ENCODE data around the gene FRMPD3. TPM values are rescaled to one million over a fixed set of nuclear protein-coding genes. Genes with fewer than 3 reads are reported as not detected.

The FRMPD3 gene
- total and polyA plus RNA-seq, 10 of the 15 experiments (the other 5 are each of a cell fraction or from before 2014, with no cell fraction given) = 0.01 to 0.06 (median 0.05) TPM; not detected in 6

GRCh38 chrX:107420571-107420970 lies 28.9 kb upstream of the FRMPD3 start:
- intact Hi-C loops (cut with micrococcal nuclease; ENCODE audit: unreplicated experiment) = no loop called here
- Histone ChIP-seq H3K4me1 (ENCODE audit: control insufficient read depth, insufficient read depth, low read length) (no peaks in the 10 kb centered on the region), H2AFZ (ENCODE audit: control insufficient read depth, low read depth, low read length) (no peak overlapping the region), H3K79me2 (ENCODE audit: control insufficient read depth, insufficient read depth, low read length) (no peaks in the 10 kb centered on the region), H3K4me3 (no peak overlapping the region), H3K4me2 (ENCODE audit: control insufficient read depth, insufficient read depth) (no peak overlapping the region), H3K9ac (ENCODE audit: control insufficient read depth, insufficient read depth, low read length) (no peak overlapping the region), H3K27ac (ENCODE audit: control insufficient read depth, insufficient read depth) (no peak overlapping the region), H3K36me3 (ENCODE audit: control insufficient read depth in 2 of 2, insufficient read depth in 2 of 2, low read length in 1 of 2) (no peaks in the 10 kb centered on the region), H3K9me3 (replicated peaks; ENCODE audit: control insufficient read depth, insufficient read depth, low read length) (no peaks in the 10 kb centered on the region), H4K20me1 (ENCODE audit: control insufficient read depth, insufficient read depth) (no peaks in the 10 kb centered on the region), H3K27me3 (replicated peaks in 1 of 2; ENCODE audit: control insufficient read depth in 2 of 2, insufficient read depth in 2 of 2, low read length in 1 of 2) (no peaks in the 10 kb centered on the region; a peak in 2 of 4 replicates)
- RAD21 ChIA-PET (ENCODE audit: unreplicated experiment) = no interaction called here
- WGBS (ENCODE audit: insufficient coverage, insufficient replicate concordance, low lambda C conversion rate, missing lambda C conversion rate) = 0% methylated on average over 2 of the region's 2 CpGs
- ATAC-seq = no peak
- TF ChIP-seq PAX5 (IDR thresholded peaks at IDR 0.05; ENCODE audit: borderline replicate concordance, low read depth, low read length) (peak; percentile 22; the same call in 1 of the 2 replicates), RELA (IDR thresholded peaks at IDR 0.05; ENCODE audit: borderline replicate concordance, partially characterized antibody) (no peak)
- in situ Hi-C loops (cut with MboI) = no loop called here
- SMC1A ChIA-PET (ENCODE audit: uncharacterized antibody, unreplicated experiment) = interaction anchor here (1.7 kb wide), 1 partner anchor 17 kb away, joined by 4 read pairs; no protein-coding TSS in a partner anchor
- no peak for DNase-seq (ENCODE audit: low read depth, low spot score)
- no peak for FAIRE-seq
- no TSS peak for BruUV-seq (replicated peaks)
- POLR2A ChIA-PET = no interaction called here
- CTCF ChIA-PET = no interaction called here

GRCh38 chrX:107421337-107421861 lies 28.1 kb upstream of the FRMPD3 start:
- Histone ChIP-seq H3K9me3 (replicated peaks; ENCODE audit: control insufficient read depth, insufficient read depth, low read length) (no peaks in the 10 kb centered on the region), H2AFZ (ENCODE audit: control insufficient read depth, low read depth, low read length) (no peak overlapping the region), H3K4me3 (no peak overlapping the region), H3K9ac (ENCODE audit: control insufficient read depth, insufficient read depth, low read length) (no peak overlapping the region), H3K4me1 (ENCODE audit: control insufficient read depth, insufficient read depth, low read length) (no peaks in the 10 kb centered on the region), H3K27ac (ENCODE audit: control insufficient read depth, insufficient read depth) (no peak overlapping the region), H3K4me2 (ENCODE audit: control insufficient read depth, insufficient read depth) (no peak overlapping the region), H4K20me1 (ENCODE audit: control insufficient read depth, insufficient read depth) (no peaks in the 10 kb centered on the region), H3K79me2 (ENCODE audit: control insufficient read depth, insufficient read depth, low read length) (no peaks in the 10 kb centered on the region), H3K36me3 (ENCODE audit: control insufficient read depth in 2 of 2, insufficient read depth in 2 of 2, low read length in 1 of 2) (no peaks in the 10 kb centered on the region), H3K27me3 (replicated peaks in 1 of 2; ENCODE audit: control insufficient read depth in 2 of 2, insufficient read depth in 2 of 2, low read length in 1 of 2) (no peaks in the 10 kb centered on the region; a peak in 2 of 4 replicates)
- FAIRE-seq (no peak), DNase-seq (ENCODE audit: low read depth, low spot score) (no peak), ATAC-seq (no peak)
- no TSS peak for BruUV-seq (replicated peaks)
- SMC1A ChIA-PET (ENCODE audit: uncharacterized antibody, unreplicated experiment) = no interaction called here
- CTCF ChIA-PET = interaction anchor here (1.6 kb wide), 1 partner anchor 11 kb away, joined by 5 read pairs; no protein-coding TSS in a partner anchor
- RAD21 ChIA-PET (ENCODE audit: unreplicated experiment) = no interaction called here
- POLR2A ChIA-PET = interaction anchor here (0.6 kb wide), 1 partner anchor 117 kb away, joined by 5 read pairs; no protein-coding TSS in a partner anchor
- in situ Hi-C loops (cut with MboI) = no loop called here
- 28% methylated on average over 3 of the region's 3 CpGs for WGBS (ENCODE audit: insufficient coverage, insufficient replicate concordance, low lambda C conversion rate, missing lambda C conversion rate)
- intact Hi-C loops (cut with micrococcal nuclease; ENCODE audit: unreplicated experiment) = no loop called here
- TF ChIP-seq RUNX3 (IDR thresholded peaks at IDR 0.05; ENCODE audit: low read length) (no peak), CEBPB (IDR thresholded peaks at IDR 0.05; ENCODE audit: borderline replicate concordance in 1 of 2, low read depth in 2 of 2, low read length in 2 of 2) (no peak), USF1 (IDR thresholded peaks at IDR 0.05; ENCODE audit: borderline replicate concordance, extremely low read length, insufficient read depth, low read depth, low read length) (no peak), TCF3 (IDR thresholded peaks at IDR 0.05; ENCODE audit: borderline replicate concordance, insufficient read depth, low read depth, low read length) (no peak), NFYB (IDR thresholded peaks at IDR 0.05; ENCODE audit: insufficient read depth, low read depth, low read length) (no peak), HDGF (IDR thresholded peaks at IDR 0.05) (no peak), NFYA (IDR thresholded peaks at IDR 0.05; ENCODE audit: borderline replicate concordance, low read depth, low read length) (no peak), TCF12 (IDR thresholded peaks at IDR 0.05; ENCODE audit: low read depth, low read length) (no peak), SP1 (IDR thresholded peaks at IDR 0.05; ENCODE audit: low read depth, low read length) (no peak)
